ENCODE results near the gene DNER.
"Not testable (repeated sequence)": the region's sequence is repeated elsewhere in the genome, so short reads cannot be mapped to it uniquely, and the experiment has no call there.

DNA sequence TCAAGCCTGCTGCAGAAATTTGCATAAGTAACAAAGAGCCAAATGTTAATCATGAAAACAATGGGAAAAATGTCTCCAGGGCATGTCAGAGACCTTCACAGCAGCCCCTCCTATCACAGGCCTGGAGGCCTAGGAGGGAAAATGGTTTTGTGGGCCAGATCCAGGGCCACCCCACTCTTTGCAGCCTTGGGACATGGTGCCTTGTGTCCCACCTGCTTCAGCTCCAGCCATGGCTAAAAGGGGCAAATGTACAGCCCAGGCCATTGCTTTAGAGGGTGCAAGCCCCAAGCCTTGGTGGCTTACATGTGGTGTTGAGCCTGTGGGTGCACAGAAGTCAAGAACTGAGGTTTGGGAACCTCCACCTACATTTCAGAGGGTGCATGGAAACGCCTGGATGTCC is 20.5 kb downstream of the DNER start:
- TF ChIP-seq, protein P1, sequence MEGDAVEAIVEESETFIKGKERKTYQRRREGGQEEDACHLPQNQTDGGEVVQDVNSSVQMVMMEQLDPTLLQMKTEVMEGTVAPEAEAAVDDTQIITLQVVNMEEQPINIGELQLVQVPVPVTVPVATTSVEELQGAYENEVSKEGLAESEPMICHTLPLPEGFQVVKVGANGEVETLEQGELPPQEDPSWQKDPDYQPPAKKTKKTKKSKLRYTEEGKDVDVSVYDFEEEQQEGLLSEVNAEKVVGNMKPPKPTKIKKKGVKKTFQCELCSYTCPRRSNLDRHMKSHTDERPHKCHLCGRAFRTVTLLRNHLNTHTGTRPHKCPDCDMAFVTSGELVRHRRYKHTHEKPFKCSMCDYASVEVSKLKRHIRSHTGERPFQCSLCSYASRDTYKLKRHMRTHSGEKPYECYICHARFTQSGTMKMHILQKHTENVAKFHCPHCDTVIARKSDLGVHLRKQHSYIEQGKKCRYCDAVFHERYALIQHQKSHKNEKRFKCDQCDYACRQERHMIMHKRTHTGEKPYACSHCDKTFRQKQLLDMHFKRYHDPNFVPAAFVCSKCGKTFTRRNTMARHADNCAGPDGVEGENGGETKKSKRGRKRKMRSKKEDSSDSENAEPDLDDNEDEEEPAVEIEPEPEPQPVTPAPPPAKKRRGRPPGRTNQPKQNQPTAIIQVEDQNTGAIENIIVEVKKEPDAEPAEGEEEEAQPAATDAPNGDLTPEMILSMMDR (IDR thresholded peaks at IDR 0.05), result not testable (repeated sequence)
- not testable (repeated sequence) for TF ChIP-seq JUN (CRISPR knock-in tag; IDR thresholded peaks at IDR 0.05); NFATC4 (CRISPR knock-in tag; IDR thresholded peaks at IDR 0.05); CBFB (CRISPR knock-in tag; IDR thresholded peaks at IDR 0.05; ENCODE audit: low read depth); RELA (CRISPR knock-in tag; IDR thresholded peaks at IDR 0.05; ENCODE audit: borderline replicate concordance)
- TF ChIP-seq, protein P2, sequence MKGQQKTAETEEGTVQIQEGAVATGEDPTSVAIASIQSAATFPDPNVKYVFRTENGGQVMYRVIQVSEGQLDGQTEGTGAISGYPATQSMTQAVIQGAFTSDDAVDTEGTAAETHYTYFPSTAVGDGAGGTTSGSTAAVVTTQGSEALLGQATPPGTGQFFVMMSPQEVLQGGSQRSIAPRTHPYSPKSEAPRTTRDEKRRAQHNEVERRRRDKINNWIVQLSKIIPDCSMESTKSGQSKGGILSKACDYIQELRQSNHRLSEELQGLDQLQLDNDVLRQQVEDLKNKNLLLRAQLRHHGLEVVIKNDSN (CRISPR knock-in tag; IDR thresholded peaks at IDR 0.05), result not testable (repeated sequence)
- TF ChIP-seq, protein P3, sequence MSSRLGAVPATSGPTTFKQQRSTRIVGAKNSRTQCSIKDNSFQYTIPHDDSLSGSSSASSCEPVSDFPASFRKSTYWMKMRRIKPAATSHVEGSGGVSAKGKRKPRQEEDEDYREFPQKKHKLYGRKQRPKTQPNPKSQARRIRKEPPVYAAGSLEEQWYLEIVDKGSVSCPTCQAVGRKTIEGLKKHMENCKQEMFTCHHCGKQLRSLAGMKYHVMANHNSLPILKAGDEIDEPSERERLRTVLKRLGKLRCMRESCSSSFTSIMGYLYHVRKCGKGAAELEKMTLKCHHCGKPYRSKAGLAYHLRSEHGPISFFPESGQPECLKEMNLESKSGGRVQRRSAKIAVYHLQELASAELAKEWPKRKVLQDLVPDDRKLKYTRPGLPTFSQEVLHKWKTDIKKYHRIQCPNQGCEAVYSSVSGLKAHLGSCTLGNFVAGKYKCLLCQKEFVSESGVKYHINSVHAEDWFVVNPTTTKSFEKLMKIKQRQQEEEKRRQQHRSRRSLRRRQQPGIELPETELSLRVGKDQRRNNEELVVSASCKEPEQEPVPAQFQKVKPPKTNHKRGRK (CRISPR knock-in tag; IDR thresholded peaks at IDR 0.05; ENCODE audit: borderline replicate concordance), result not testable (repeated sequence)
- TF ChIP-seq, protein P4, sequence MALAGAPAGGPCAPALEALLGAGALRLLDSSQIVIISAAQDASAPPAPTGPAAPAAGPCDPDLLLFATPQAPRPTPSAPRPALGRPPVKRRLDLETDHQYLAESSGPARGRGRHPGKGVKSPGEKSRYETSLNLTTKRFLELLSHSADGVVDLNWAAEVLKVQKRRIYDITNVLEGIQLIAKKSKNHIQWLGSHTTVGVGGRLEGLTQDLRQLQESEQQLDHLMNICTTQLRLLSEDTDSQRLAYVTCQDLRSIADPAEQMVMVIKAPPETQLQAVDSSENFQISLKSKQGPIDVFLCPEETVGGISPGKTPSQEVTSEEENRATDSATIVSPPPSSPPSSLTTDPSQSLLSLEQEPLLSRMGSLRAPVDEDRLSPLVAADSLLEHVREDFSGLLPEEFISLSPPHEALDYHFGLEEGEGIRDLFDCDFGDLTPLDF (CRISPR knock-in tag; IDR thresholded peaks at IDR 0.05), result not testable (repeated sequence)
- TF ChIP-seq, protein P5, sequence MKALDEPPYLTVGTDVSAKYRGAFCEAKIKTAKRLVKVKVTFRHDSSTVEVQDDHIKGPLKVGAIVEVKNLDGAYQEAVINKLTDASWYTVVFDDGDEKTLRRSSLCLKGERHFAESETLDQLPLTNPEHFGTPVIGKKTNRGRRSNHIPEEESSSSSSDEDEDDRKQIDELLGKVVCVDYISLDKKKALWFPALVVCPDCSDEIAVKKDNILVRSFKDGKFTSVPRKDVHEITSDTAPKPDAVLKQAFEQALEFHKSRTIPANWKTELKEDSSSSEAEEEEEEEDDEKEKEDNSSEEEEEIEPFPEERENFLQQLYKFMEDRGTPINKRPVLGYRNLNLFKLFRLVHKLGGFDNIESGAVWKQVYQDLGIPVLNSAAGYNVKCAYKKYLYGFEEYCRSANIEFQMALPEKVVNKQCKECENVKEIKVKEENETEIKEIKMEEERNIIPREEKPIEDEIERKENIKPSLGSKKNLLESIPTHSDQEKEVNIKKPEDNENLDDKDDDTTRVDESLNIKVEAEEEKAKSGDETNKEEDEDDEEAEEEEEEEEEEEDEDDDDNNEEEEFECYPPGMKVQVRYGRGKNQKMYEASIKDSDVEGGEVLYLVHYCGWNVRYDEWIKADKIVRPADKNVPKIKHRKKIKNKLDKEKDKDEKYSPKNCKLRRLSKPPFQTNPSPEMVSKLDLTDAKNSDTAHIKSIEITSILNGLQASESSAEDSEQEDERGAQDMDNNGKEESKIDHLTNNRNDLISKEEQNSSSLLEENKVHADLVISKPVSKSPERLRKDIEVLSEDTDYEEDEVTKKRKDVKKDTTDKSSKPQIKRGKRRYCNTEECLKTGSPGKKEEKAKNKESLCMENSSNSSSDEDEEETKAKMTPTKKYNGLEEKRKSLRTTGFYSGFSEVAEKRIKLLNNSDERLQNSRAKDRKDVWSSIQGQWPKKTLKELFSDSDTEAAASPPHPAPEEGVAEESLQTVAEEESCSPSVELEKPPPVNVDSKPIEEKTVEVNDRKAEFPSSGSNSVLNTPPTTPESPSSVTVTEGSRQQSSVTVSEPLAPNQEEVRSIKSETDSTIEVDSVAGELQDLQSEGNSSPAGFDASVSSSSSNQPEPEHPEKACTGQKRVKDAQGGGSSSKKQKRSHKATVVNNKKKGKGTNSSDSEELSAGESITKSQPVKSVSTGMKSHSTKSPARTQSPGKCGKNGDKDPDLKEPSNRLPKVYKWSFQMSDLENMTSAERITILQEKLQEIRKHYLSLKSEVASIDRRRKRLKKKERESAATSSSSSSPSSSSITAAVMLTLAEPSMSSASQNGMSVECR (CRISPR knock-in tag; IDR thresholded peaks at IDR 0.05; ENCODE audit: borderline replicate concordance), result not testable (repeated sequence)
- TF ChIP-seq, protein P6, sequence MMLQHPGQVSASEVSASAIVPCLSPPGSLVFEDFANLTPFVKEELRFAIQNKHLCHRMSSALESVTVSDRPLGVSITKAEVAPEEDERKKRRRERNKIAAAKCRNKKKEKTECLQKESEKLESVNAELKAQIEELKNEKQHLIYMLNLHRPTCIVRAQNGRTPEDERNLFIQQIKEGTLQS (CRISPR knock-in tag; conservative IDR thresholded peaks at IDR 0.05), result not testable (repeated sequence)
- TF ChIP-seq, protein P7, sequence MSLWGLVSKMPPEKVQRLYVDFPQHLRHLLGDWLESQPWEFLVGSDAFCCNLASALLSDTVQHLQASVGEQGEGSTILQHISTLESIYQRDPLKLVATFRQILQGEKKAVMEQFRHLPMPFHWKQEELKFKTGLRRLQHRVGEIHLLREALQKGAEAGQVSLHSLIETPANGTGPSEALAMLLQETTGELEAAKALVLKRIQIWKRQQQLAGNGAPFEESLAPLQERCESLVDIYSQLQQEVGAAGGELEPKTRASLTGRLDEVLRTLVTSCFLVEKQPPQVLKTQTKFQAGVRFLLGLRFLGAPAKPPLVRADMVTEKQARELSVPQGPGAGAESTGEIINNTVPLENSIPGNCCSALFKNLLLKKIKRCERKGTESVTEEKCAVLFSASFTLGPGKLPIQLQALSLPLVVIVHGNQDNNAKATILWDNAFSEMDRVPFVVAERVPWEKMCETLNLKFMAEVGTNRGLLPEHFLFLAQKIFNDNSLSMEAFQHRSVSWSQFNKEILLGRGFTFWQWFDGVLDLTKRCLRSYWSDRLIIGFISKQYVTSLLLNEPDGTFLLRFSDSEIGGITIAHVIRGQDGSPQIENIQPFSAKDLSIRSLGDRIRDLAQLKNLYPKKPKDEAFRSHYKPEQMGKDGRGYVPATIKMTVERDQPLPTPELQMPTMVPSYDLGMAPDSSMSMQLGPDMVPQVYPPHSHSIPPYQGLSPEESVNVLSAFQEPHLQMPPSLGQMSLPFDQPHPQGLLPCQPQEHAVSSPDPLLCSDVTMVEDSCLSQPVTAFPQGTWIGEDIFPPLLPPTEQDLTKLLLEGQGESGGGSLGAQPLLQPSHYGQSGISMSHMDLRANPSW (CRISPR knock-in tag; conservative IDR thresholded peaks at IDR 0.05; ENCODE audit: low read depth), result not testable (repeated sequence)

Data from WTC11 (cell line).